GM06990 (cell line): ENCODE data around the gene CCSER1.

Source experiments
- DNase-seq: peaks from one replicate; pipeline ENCODE4 v3.0.0-alpha.2; 2011; ENCODE audit not compliant: insufficient read length; ENCODE audit errors: extremely low read depth
- H3K27me3 ChIP-seq: replicated peaks from 2 replicates; pipeline ENCODE4 v1.6.0; 2011; ENCODE audit warnings: low read length; ENCODE audit not compliant: control insufficient read depth, insufficient read depth
- H3K36me3 ChIP-seq: 2 replicates; pipeline ENCODE4 v1.5.1; 2011; ENCODE audit warnings: low read length; ENCODE audit not compliant: control insufficient read depth, insufficient read depth
- H3K4me3 ChIP-seq: replicated peaks from 2 replicates; pipeline ENCODE4 v1.5.1; 2011; ENCODE audit warnings: low read depth, mild to moderate bottlenecking, control low read depth, low read length
- TF ChIP-seq, protein P1 (sequence below): IDR thresholded peaks from 2 replicates; pipeline ENCODE4 v1.5.1; 2011; ENCODE audit warnings: low read length, control low read depth, mild to moderate bottlenecking, inconsistent platforms; ENCODE audit not compliant: insufficient read depth, poor library complexity, severe bottlenecking

CCSER1 gene

DNA sequence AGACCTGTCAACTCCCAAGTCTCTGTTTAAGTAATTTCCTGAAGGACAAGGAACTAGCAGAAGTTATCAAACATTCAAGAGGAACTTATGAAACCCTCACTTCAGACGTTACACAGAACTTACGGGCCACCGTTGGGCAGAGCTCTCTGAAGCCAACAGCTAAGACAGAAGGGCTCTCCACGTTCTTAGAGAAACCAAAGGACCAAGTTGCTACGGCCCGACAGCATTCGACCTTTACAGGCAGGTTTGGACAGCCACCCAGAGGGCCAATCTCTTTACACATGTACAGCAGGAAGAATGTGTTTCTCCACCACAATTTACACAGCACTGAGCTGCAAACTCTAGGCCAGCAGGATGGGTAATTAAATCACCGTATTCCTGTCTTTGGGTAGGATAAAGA is 1471.5 kb downstream of the CCSER1 start:
- Histone ChIP-seq H3K36me3 (no peaks in the 10 kb centered on the region), H3K27me3 (no peaks in the 10 kb centered on the region), H3K4me3 (no peak overlapping the region)
- TF ChIP-seq, protein P1, sequence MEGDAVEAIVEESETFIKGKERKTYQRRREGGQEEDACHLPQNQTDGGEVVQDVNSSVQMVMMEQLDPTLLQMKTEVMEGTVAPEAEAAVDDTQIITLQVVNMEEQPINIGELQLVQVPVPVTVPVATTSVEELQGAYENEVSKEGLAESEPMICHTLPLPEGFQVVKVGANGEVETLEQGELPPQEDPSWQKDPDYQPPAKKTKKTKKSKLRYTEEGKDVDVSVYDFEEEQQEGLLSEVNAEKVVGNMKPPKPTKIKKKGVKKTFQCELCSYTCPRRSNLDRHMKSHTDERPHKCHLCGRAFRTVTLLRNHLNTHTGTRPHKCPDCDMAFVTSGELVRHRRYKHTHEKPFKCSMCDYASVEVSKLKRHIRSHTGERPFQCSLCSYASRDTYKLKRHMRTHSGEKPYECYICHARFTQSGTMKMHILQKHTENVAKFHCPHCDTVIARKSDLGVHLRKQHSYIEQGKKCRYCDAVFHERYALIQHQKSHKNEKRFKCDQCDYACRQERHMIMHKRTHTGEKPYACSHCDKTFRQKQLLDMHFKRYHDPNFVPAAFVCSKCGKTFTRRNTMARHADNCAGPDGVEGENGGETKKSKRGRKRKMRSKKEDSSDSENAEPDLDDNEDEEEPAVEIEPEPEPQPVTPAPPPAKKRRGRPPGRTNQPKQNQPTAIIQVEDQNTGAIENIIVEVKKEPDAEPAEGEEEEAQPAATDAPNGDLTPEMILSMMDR, result no peak
- DNase-seq, result no peak

DNA sequence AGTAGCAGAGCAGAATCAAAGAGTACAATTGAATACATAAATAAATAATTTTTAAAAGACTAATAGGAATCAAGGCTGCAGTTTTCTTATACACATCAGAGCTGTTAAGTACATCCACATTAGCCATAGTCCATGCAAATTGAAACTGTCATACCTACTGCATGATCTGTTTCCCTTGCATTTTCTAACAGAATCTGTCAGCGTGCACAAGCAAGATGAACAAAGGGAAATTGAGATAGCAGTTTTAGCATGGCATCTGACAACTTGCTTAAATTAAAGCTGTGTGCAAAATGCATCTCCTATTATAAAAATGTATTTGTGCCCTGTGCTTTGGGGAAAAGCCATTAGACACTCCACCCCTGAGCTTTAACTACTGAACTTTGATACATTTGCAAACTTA is 1473.1 kb downstream of the CCSER1 start:
- no peak for DNase-seq
- Histone ChIP-seq H3K27me3 (no peaks in the 10 kb centered on the region), H3K4me3 (no peak overlapping the region), H3K36me3 (no peaks in the 10 kb centered on the region)
- TF ChIP-seq, protein P1, result no peak

DNA sequence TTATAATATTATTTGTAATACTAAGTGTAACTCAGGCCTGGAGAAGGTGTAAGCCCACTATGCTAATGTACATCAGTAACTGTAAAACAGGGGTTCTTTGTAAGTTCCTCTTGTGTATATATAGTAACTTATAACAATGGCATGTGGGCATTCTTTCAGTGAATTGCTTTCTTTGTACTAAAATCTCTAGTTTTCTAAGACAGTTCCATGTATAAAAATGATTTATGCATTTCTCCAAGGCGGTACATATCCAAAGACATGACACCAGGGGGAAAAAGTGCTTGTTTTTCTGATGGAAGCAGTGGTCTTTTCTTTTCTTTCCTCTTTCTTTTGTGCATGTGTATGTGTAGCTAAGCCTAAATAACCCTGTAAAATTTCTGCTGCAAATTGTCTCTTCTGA is 1474.2 kb downstream of the CCSER1 start:
- Histone ChIP-seq H3K27me3 (no peaks in the 10 kb centered on the region), H3K36me3 (no peaks in the 10 kb centered on the region), H3K4me3 (no peak overlapping the region)
- TF ChIP-seq, protein P1, result no peak
- DNase-seq, result no peak

DNA sequence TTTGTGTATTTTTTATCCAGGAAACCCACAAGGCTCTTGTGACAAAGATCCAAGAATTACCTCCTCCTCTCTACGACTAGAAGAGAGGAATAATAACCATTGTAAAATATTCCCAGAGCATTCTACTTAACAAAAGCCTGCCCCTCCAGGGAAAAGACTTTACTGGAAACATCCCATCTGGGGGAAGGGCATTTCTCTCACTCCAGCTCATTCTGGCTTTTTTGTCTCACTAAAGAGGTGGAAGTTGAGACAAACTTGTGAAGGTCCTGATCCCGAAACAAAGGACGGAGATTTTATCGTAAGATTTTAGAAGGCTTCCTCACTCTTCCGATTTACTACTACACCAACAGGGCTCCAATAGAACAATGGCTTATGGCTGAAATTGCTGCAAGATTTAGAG is 1484.6 kb downstream of the CCSER1 start:
- no peak for DNase-seq

DNA sequence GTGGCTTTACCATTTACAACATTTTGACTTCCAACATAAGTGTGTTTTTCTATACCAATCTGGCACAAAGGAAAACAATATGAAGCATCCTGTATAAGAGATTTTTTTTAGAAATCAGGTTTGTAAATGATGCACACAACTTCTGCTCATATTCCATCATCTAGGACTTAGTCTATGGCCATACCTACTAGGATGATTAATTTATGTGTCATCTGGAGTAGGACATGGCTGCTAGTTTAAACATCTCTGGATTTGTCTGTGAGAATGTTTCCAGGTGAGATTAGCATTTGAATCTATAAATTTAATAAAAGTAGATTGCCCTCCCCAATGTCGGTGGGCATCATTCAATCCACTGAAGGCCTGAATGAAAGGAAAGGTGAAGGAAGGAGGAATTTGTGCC is 1493.8 kb downstream of the CCSER1 start:
- TF ChIP-seq, protein P1, result no peak
- Histone ChIP-seq H3K27me3 (no peaks in the 10 kb centered on the region), H3K4me3 (no peak overlapping the region), H3K36me3 (no peaks in the 10 kb centered on the region)
- DNase-seq, result no peak

More for the DNA sequence above, 1484.6 kb downstream of the CCSER1 start:
- TF ChIP-seq, protein P1, result no peak
- no peaks in the 10 kb centered on the region for H3K27me3 ChIP-seq
- no peaks in the 10 kb centered on the region for H3K36me3 ChIP-seq
- no peak overlapping the region for H3K4me3 ChIP-seq

DNA sequence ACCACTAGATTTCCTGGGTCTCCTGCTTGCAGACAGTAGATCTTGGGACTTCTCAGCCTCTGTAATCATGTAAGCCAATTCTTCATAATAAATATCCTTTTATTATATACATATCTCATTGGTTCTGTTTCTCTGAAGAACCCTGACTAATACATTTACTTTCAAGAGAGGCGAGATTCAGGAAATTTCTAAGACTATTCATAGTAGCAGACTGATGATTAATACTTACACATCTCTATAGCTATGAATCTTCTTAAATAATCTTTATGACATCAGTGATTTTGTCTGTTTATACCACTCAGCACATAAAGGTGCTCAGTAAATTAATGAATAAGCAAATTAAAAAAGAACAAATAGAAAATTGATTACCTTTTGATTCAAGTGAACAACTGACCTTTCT is 1494.3 kb downstream of the CCSER1 start:
- TF ChIP-seq, protein P1, result no peak

More for the DNA sequence above, 1494.3 kb downstream of the CCSER1 start:
- H3K4me3 ChIP-seq, result no peak overlapping the region
- no peaks in the 10 kb centered on the region for H3K27me3 ChIP-seq
- DNase-seq, result no peak
- H3K36me3 ChIP-seq, result no peaks in the 10 kb centered on the region
